Tibial artery (tissue), 4 donors: ENCODE results near the gene SARM1.
A peak's percentile ranks its signal among the peaks of the same experiment; 100 is the strongest.

Experiments used
- DNase-seq, 2 donors: peaks; one replicate each; pipeline ENCODE4 v3.0.0-alpha.2; 2019
- H3K27ac ChIP-seq, 2 donors: fragments of 200-600 bp; sonication (generic) in 1 of 2; 1 replicate in 1 of 2; 2 replicates in 1 of 2; pipeline ENCODE4 v1.5.1; 2018 to 2019; ENCODE audit warnings: mild to moderate bottlenecking in 1 of 2
- H3K27me3 ChIP-seq, 2 donors: fragments of 200-600 bp; sonication (generic) in 1 of 2; one replicate each; pipeline versions ENCODE4 v1.5.1 to v1.6.0; 2016 to 2019
- H3K36me3 ChIP-seq, 3 donors: fragments of 200-600 bp; sonication (generic) in 2 of 3; one replicate each; pipeline ENCODE4 v1.5.1; 2016 to 2019; ENCODE audit warnings: mild to moderate bottlenecking in 2 of 3
- H3K4me1 ChIP-seq, 4 donors: fragments of 200-600 bp; sonication (generic) in 2 of 4; 1 replicate in 3 of 4; 2 replicates in 1 of 4; pipeline ENCODE4 v1.5.1; 2016 to 2019
- H3K4me3 ChIP-seq, 2 donors: fragments of 200-600 bp; sonication (generic) in 1 of 2; 1 replicate in 1 of 2; 2 replicates in 1 of 2; pipeline ENCODE4 v1.5.1; 2018 to 2019; ENCODE audit warnings: mild to moderate bottlenecking in 2 of 2
- H3K9me3 ChIP-seq, 3 donors: fragments of 200-600 bp; sonication (generic) in 1 of 3; one replicate each; pipeline ENCODE4 v1.5.1; 2016 to 2019
- CTCF ChIP-seq, 2 experiments: fragments of 200-600 bp in 1 of 2; fragments of 450-650 bp in 1 of 2; IDR thresholded peaks; one replicate each; pipeline ENCODE4 v1.5.1; 2017 to 2019; ENCODE audit warnings: antibody characterized with exemption in 2 of 2, mild to moderate bottlenecking in 1 of 2, moderate library complexity in 1 of 2
- intact Hi-C: fragments of 100-400 bp; cut with DNase I; formaldehyde crosslinking; loops from one replicate; pipeline ENCODE4 v1.15.0; 2023; ENCODE audit warnings: low total_unique reads

SARM1 gene

GRCh38 chr17:28368915-28369683 is 2.4 kb upstream of the SARM1 start:
- Histone ChIP-seq H3K9me3 (no peaks in the 10 kb centered on the region), H3K4me1 (peaks cover 6 to 30% (median 23%) of the 10 kb centered on the region in 4 donors), H3K27me3 (no peaks in the 10 kb centered on the region), H3K4me3 (no peak overlapping the region), H3K36me3 (peaks cover 0 to 28% (median 7%) of the 10 kb centered on the region in 3 donors), H3K27ac (no peak overlapping the region)
- no peak for TF ChIP-seq CTCF (IDR thresholded peaks at IDR 0.05)
- intact Hi-C loops, result no loop called here
- DNase-seq, result no peak

- peak overlapping the region; percentile 72 to 77 for H3K27ac ChIP-seq
- no peak for TF ChIP-seq CTCF (IDR thresholded peaks at IDR 0.05)
- intact Hi-C loops, result no loop called here
Measured at GRCh38 chr17:28369684-28370034, 1.8 kb upstream of the SARM1 start.

GRCh38 chr17:28370035-28370743 is 1.3 kb upstream of the SARM1 start, which contains the start of gene VTN:
Gene VTN (minus strand): TSS chr17:28370307. CDS start chr17:28370203, 104 bp downstream.
- DNase-seq, result peak in 1 of 2 donors; percentile 38

More at GRCh38 chr17:28369684-28370034, 1.8 kb upstream of the SARM1 start:
- no peak overlapping the region for H3K4me3 ChIP-seq
- DNase-seq, result no peak
- H3K4me1 ChIP-seq, result peaks cover 6 to 30% (median 23%) of the 10 kb centered on the region in 4 donors
- H3K36me3 ChIP-seq, result peaks cover 0 to 23% (median 6%) of the 10 kb centered on the region in 3 donors
- H3K27me3 ChIP-seq, result no peaks in the 10 kb centered on the region
- H3K9me3 ChIP-seq, result no peaks in the 10 kb centered on the region

GRCh38 chr17:28370744-28371103 is 770 bp upstream of the SARM1 start:
- Histone ChIP-seq H3K27ac (peak overlapping the region; percentile 72 to 77), H3K4me3 (peak overlapping the region in 1 of 2 donors; percentile 65)
- TF ChIP-seq CTCF (IDR thresholded peaks at IDR 0.05), result no peak

More at GRCh38 chr17:28370035-28370743, 1.3 kb upstream of the SARM1 start, which contains the start of gene VTN:
- Histone ChIP-seq H3K27me3 (no peaks in the 10 kb centered on the region), H3K27ac (peak within 1 kb of the TSS; percentile 72 to 77), H3K4me1 (peaks cover 6 to 30% (median 23%) of the 10 kb centered on the region in 4 donors), H3K9me3 (no peaks in the 10 kb centered on the region), H3K36me3 (peaks cover 0 to 17% (median 6%) of the 10 kb centered on the region in 3 donors), H3K4me3 (peak within 1 kb of the TSS; percentile 55 to 65)
- TF ChIP-seq CTCF (IDR thresholded peaks at IDR 0.05), result no peak
- intact Hi-C loops, result no loop called here

GRCh38 chr17:28372203-28372944 is 880 bp downstream of the SARM1 start:
- Histone ChIP-seq H3K27ac (peak overlapping the region; percentile 72 to 77), H3K36me3 (peaks cover 0 to 5% (median 4%) of the 10 kb centered on the region in 3 donors), H3K27me3 (no peaks in the 10 kb centered on the region), H3K4me1 (peaks cover 6 to 30% (median 23%) of the 10 kb centered on the region in 4 donors), H3K4me3 (peak overlapping the region; percentile 55 to 65), H3K9me3 (no peaks in the 10 kb centered on the region)
- intact Hi-C loops, result no loop called here
- no peak for DNase-seq
- TF ChIP-seq CTCF (IDR thresholded peaks at IDR 0.05), result no peak

More at GRCh38 chr17:28370744-28371103, 770 bp upstream of the SARM1 start:
- DNase-seq, result no peak
- Histone ChIP-seq H3K9me3 (no peaks in the 10 kb centered on the region), H3K36me3 (peaks cover 0 to 13% (median 6%) of the 10 kb centered on the region in 3 donors), H3K27me3 (no peaks in the 10 kb centered on the region), H3K4me1 (peaks cover 6 to 30% (median 23%) of the 10 kb centered on the region in 4 donors)
- intact Hi-C loops, result no loop called here
